Measurements from ENCODE around the gene DDA1.

- TF ChIP-seq CTCF (CRISPR knock-in tag; IDR thresholded peaks at IDR 0.05) (no peak), ELF1 (CRISPR knock-in tag; IDR thresholded peaks at IDR 0.05) (no peak), ZNF350 (CRISPR knock-in tag; IDR thresholded peaks at IDR 0.05; ENCODE audit: borderline replicate concordance, low read depth) (no peak), MYPOP (CRISPR knock-in tag; IDR thresholded peaks at IDR 0.05) (no peak), ELK4 (CRISPR knock-in tag; IDR thresholded peaks at IDR 0.05; ENCODE audit: borderline replicate concordance) (no peak), NFIC (IDR thresholded peaks at IDR 0.05; ENCODE audit: low read length) (no peak), ETS1 (CRISPR knock-in tag; IDR thresholded peaks at IDR 0.05) (no peak), RAD21 (CRISPR knock-in tag; IDR thresholded peaks at IDR 0.05) (no peak), ZSCAN12 (CRISPR knock-in tag; IDR thresholded peaks at IDR 0.05) (no peak)
These were observed 15.8 kb upstream of the DDA1 start for GRCh38 chr19:17293605-17294004.
